Trophoblast cell (in vitro differentiated cells and primary cell): ENCODE measurements around the gene LMAN2.

Source experiments
- DNase-seq, 2 donors: peaks; one replicate each; pipeline ENCODE4 v3.0.0-alpha.2; 2016
- H2AFZ ChIP-seq: 2 replicates; pipeline ENCODE4 v1.6.1; 2013; ENCODE audit warnings: low read length, moderate library complexity, mild to moderate bottlenecking; ENCODE audit not compliant: insufficient read depth, poor library complexity
- H2AK5ac ChIP-seq: 2 replicates; pipeline ENCODE4 v1.6.1; 2013; ENCODE audit warnings: mild to moderate bottlenecking, low read length
- H2BK120ac ChIP-seq: 2 replicates; pipeline ENCODE4 v1.6.1; 2013; ENCODE audit warnings: low read length, mild to moderate bottlenecking, moderate library complexity; ENCODE audit not compliant: insufficient read depth, poor library complexity
- H2BK12ac ChIP-seq: 2 replicates; pipeline ENCODE4 v1.6.1; 2013; ENCODE audit warnings: mild to moderate bottlenecking, low read length, moderate library complexity
- H2BK5ac ChIP-seq: 2 replicates; pipeline ENCODE4 v1.6.1; 2013; ENCODE audit warnings: low read length, low read depth, moderate library complexity, mild to moderate bottlenecking; ENCODE audit not compliant: poor library complexity
- H3K14ac ChIP-seq: 2 replicates; pipeline ENCODE4 v1.6.1; 2013; ENCODE audit warnings: mild to moderate bottlenecking, low read length
- H3K18ac ChIP-seq: 2 replicates; pipeline ENCODE4 v1.6.1; 2013; ENCODE audit warnings: mild to moderate bottlenecking, low read length
- H3K23ac ChIP-seq: 2 replicates; pipeline ENCODE4 v1.6.1; 2013; ENCODE audit warnings: low read length
- H3K27ac ChIP-seq: 2 replicates; pipeline ENCODE4 v1.5.1; 2013; ENCODE audit warnings: low read depth, mild to moderate bottlenecking, inconsistent platforms, low read length, moderate library complexity
- H3K27me3 ChIP-seq: 2 replicates; pipeline ENCODE4 v1.6.1; 2013; ENCODE audit warnings: inconsistent platforms, mild to moderate bottlenecking, low read length, moderate library complexity; ENCODE audit not compliant: insufficient read depth
- H3K36me3 ChIP-seq, 2 experiments: 1 replicate in 1 of 2; 2 replicates in 1 of 2; pipeline ENCODE4 v1.6.1; 2013; ENCODE audit warnings: low read length in 2 of 2, mild to moderate bottlenecking in 2 of 2, moderate library complexity in 1 of 2; ENCODE audit not compliant: insufficient read depth in 2 of 2, control insufficient read depth in 1 of 2
- H3K4ac ChIP-seq: 2 replicates; pipeline ENCODE4 v1.6.1; 2013; ENCODE audit warnings: low read depth, mild to moderate bottlenecking, low read length, moderate library complexity
- H3K4me1 ChIP-seq, 2 experiments: 1 replicate in 1 of 2; 2 replicates in 1 of 2; pipeline ENCODE4 v1.6.1; 2013; ENCODE audit warnings: low read length in 2 of 2, mild to moderate bottlenecking in 2 of 2, moderate library complexity in 1 of 2; ENCODE audit not compliant: insufficient read depth in 2 of 2, control insufficient read depth in 1 of 2
- H3K4me2 ChIP-seq: 2 replicates; pipeline ENCODE4 v1.6.1; 2013; ENCODE audit warnings: inconsistent platforms, mild to moderate bottlenecking, low read length, moderate library complexity
- H3K4me3 ChIP-seq: 2 replicates; pipeline ENCODE4 v1.5.1; 2013; ENCODE audit warnings: mild to moderate bottlenecking, low read depth, low read length, inconsistent platforms
- H3K79me1 ChIP-seq: one replicate; pipeline ENCODE4 v1.6.1; 2013; ENCODE audit warnings: low read length
- H3K79me2 ChIP-seq: 2 replicates; pipeline ENCODE4 v1.6.1; 2013; ENCODE audit warnings: low read length, mild to moderate bottlenecking; ENCODE audit not compliant: control insufficient read depth, insufficient read depth, poor library complexity
- H3K9ac ChIP-seq: 2 replicates; pipeline ENCODE4 v1.6.1; 2013; ENCODE audit warnings: mild to moderate bottlenecking, low read length
- H3K9me3 ChIP-seq: 2 replicates; pipeline ENCODE4 v1.6.1; 2013; ENCODE audit warnings: low read depth, mild to moderate bottlenecking, control low read depth, inconsistent platforms, low read length; ENCODE audit not compliant: insufficient read depth
- H4K12ac ChIP-seq: 2 replicates; pipeline ENCODE4 v1.6.1; 2013; ENCODE audit warnings: low read depth, mild to moderate bottlenecking, low read length, moderate library complexity
- H4K8ac ChIP-seq: 2 replicates; pipeline ENCODE4 v1.6.1; 2013; ENCODE audit warnings: low read depth, mild to moderate bottlenecking, low read length, moderate library complexity
- H4K91ac ChIP-seq: one replicate; pipeline ENCODE4 v1.6.1; 2013; ENCODE audit warnings: low read depth, mild to moderate bottlenecking, low read length, moderate library complexity
- WGBS: extraction: QIAGEN DNeasy Blood & Tissue Kit; methylation state at CpG from one replicate; pipeline ENCODE4 v1.1.7; 2013; ENCODE audit warnings: missing lambda C conversion rate; ENCODE audit not compliant: insufficient read length, insufficient coverage; ENCODE audit errors: extremely low coverage; 5-methylcytosine and 5-hydroxymethylcytosine counted together

The LMAN2 gene

GRCh38 chr5:177359860-177360259, 8.4 kb upstream of the LMAN2 start:
- Histone ChIP-seq H3K27ac (no peak overlapping the region), H2BK120ac (no peak overlapping the region), H3K14ac (no peak overlapping the region), H3K18ac (no peak overlapping the region), H2AFZ (no peak overlapping the region), H2AK5ac (no peak overlapping the region), H3K9ac (no peak overlapping the region), H3K79me1 (peaks cover 4% of the 10 kb centered on the region), H2BK12ac (no peak overlapping the region), H4K91ac (no peak overlapping the region), H3K4me1 (peaks cover 0 to 5% of the 10 kb centered on the region in 2 experiments), H3K79me2 (peaks cover 4% of the 10 kb centered on the region), H4K12ac (no peak overlapping the region), H3K36me3 (no peaks in the 10 kb centered on the region), H3K4ac (no peak overlapping the region), H3K27me3 (no peaks in the 10 kb centered on the region), H3K4me3 (no peak overlapping the region), H3K4me2 (no peak overlapping the region), H3K9me3 (no peaks in the 10 kb centered on the region), H2BK5ac (no peak overlapping the region), H4K8ac (no peak overlapping the region), H3K23ac (no peak overlapping the region)
- WGBS: no CpG with 5 or more reads among the region's 3 CpGs
- no peak for DNase-seq

- H3K36me3 ChIP-seq: no peaks in the 10 kb centered on the region
- no peaks in the 10 kb centered on the region for H3K9me3 ChIP-seq
- no peaks in the 10 kb centered on the region for H3K27me3 ChIP-seq
- H3K4ac ChIP-seq: no peak overlapping the region
- no peak for DNase-seq
- WGBS: no CpG with 5 or more reads among the region's 6 CpGs
- no peak overlapping the region for H3K18ac ChIP-seq
- no peak overlapping the region for H2BK120ac ChIP-seq
- H2BK5ac ChIP-seq: no peak overlapping the region
- H4K91ac ChIP-seq: no peak overlapping the region
- peaks cover 4% of the 10 kb centered on the region for H3K79me1 ChIP-seq
- peaks cover 0 to 5% of the 10 kb centered on the region in 2 experiments for H3K4me1 ChIP-seq
- H4K12ac ChIP-seq: no peak overlapping the region
- H2AK5ac ChIP-seq: no peak overlapping the region
- H3K4me3 ChIP-seq: no peak overlapping the region
- no peak overlapping the region for H3K27ac ChIP-seq
- H2BK12ac ChIP-seq: no peak overlapping the region
- H3K14ac ChIP-seq: no peak overlapping the region
- H3K23ac ChIP-seq: no peak overlapping the region
- H3K79me2 ChIP-seq: peaks cover 4% of the 10 kb centered on the region
- H3K9ac ChIP-seq: no peak overlapping the region
- no peak overlapping the region for H2AFZ ChIP-seq
- no peak overlapping the region for H4K8ac ChIP-seq
- H3K4me2 ChIP-seq: no peak overlapping the region
These were observed 8.0 kb upstream of the LMAN2 start for GRCh38 chr5:177359451-177359851.

DNA sequence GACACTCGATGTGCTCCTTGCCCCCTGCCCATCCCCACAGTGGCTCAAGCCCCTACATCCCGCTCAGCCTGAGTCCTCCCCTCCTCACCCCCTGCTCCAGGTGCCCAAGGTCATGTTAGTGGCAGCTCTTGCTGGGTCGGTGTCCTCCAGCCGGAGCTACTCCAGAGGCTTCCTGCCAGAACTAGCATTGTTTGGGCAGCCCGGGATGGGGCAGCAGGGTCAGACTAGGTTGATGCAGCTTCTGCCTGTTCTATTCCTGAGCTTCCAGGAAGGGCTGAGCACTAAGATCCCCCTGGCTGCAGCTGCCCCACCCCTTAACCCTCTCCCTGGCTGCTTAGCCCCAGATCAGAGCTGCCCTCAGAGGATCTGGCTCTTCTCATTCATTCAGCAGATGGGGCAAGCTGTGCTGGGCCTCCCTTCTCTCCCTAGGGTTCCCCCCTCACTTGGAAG, 6.9 kb upstream of the LMAN2 start:
- H4K91ac ChIP-seq: no peak overlapping the region
- H3K4me3 ChIP-seq: no peak overlapping the region
- no peaks in the 10 kb centered on the region for H3K9me3 ChIP-seq
- H2AK5ac ChIP-seq: no peak overlapping the region
- H3K79me1 ChIP-seq: peaks cover 4% of the 10 kb centered on the region
- H3K27ac ChIP-seq: no peak overlapping the region
- H2BK12ac ChIP-seq: no peak overlapping the region
- no peak overlapping the region for H4K12ac ChIP-seq
- H3K14ac ChIP-seq: no peak overlapping the region
- H3K18ac ChIP-seq: no peak overlapping the region
- H3K9ac ChIP-seq: no peak overlapping the region
- H3K23ac ChIP-seq: no peak overlapping the region
- no peaks in the 10 kb centered on the region for H3K27me3 ChIP-seq
- H2AFZ ChIP-seq: no peak overlapping the region
- H3K4me2 ChIP-seq: no peak overlapping the region
- H3K79me2 ChIP-seq: peaks cover 4% of the 10 kb centered on the region
- H3K4me1 ChIP-seq: peaks cover 0 to 5% of the 10 kb centered on the region in 2 experiments
- H4K8ac ChIP-seq: no peak overlapping the region
- H2BK120ac ChIP-seq: no peak overlapping the region
- H3K4ac ChIP-seq: no peak overlapping the region
- no peak for DNase-seq
- WGBS: no CpG with 5 or more reads among the region's 5 CpGs
- H2BK5ac ChIP-seq: no peak overlapping the region
- H3K36me3 ChIP-seq: no peaks in the 10 kb centered on the region

DNA sequence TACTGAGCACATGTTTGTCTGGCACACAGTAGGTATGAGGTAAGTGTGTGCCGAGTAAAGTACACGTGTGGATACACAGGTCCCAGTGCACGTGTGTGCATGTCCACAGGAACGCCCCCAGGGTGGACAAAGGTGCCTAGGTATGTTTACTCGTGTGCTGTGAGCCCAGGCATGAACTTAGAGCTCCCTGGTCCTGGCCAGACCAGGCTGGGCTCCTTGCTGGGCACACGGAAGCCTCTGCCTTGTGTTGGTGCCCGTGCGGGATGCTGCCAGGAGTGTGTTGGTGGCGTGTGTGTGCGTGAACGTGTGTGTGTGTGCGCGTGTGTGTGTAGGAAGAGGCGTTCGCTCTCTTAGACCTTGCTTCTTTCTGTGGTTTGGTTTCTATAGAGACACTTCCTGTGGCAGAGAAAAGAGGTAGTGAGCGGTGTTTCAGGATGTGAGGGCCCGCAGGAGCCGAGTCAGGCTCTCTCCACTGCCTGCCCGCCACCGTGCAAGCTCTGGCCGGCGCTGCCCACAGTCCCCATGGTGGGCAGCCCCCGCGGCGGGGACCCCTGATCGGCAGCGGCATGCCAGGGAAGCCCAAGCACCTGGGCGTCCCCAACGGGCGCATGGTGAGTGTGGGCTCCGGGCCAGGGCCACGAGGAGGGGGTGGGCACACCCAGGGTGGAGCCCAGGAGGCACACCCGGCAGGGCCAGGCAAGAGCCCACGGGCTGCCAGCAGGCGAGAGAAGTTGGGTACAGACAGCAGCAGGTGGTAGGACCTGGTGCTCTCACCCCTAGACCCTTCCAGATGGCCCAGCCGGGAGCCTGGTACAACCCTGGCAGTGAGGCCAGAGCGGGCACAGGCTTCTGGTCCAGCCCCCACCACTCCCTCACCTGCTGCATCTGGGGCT, 6.2 kb upstream of the LMAN2 start, which contains the start of gene RGS14:
TSS of gene RGS14 (plus strand) at position 466 of the 893 bp plus-strand sequence. CDS start at position 567, 101 bp downstream.
- no peaks in the 10 kb centered on the region for H3K36me3 ChIP-seq
- H3K9ac ChIP-seq: no peak within 1 kb of the TSS
- H4K12ac ChIP-seq: no peak within 1 kb of the TSS
- H3K23ac ChIP-seq: no peak within 1 kb of the TSS
- no peak within 1 kb of the TSS for H2BK120ac ChIP-seq
- no peak within 1 kb of the TSS for H2BK12ac ChIP-seq
- no peak within 1 kb of the TSS for H3K4me2 ChIP-seq
- peaks cover 0 to 2% of the 10 kb centered on the region in 2 experiments for H3K4me1 ChIP-seq
- no peaks in the 10 kb centered on the region for H3K79me1 ChIP-seq
- H4K8ac ChIP-seq: no peak within 1 kb of the TSS
- H3K4me3 ChIP-seq: no peak within 1 kb of the TSS
- no peak within 1 kb of the TSS for H3K4ac ChIP-seq
- H2AFZ ChIP-seq: no peak within 1 kb of the TSS
- H3K14ac ChIP-seq: no peak within 1 kb of the TSS
- no peaks in the 10 kb centered on the region for H3K79me2 ChIP-seq
- no peak within 1 kb of the TSS for H4K91ac ChIP-seq
- H3K9me3 ChIP-seq: no peaks in the 10 kb centered on the region
- WGBS: no CpG with 5 or more reads among the region's 37 CpGs
- H3K27me3 ChIP-seq: no peaks in the 10 kb centered on the region
- peak in 1 of 2 donors; percentile 53 for DNase-seq
- no peak within 1 kb of the TSS for H3K27ac ChIP-seq
- H2AK5ac ChIP-seq: no peak within 1 kb of the TSS
- no peak within 1 kb of the TSS for H2BK5ac ChIP-seq
- no peak within 1 kb of the TSS for H3K18ac ChIP-seq
